Gastroesophageal sphincter (tissue), 4 donors: ENCODE data around the gene TFEB. TPM values are rescaled to one million over a fixed set of nuclear protein-coding genes. Genes with fewer than 3 reads are reported as not detected.

ENCODE experiments used
- ATAC-seq: fragments of 150-250 bp; one replicate; pipeline ENCODE4 v1.9.1; 2016; ENCODE audit warnings: mild to moderate bottlenecking, moderate library complexity
- H3K27ac ChIP-seq, 4 donors: fragments of 200-600 bp; sonication (generic) in 3 of 4; 1 replicate in 3 of 4; 2 replicates in 1 of 4; pipeline ENCODE4 v1.5.1; 2016 to 2019
- H3K27me3 ChIP-seq: fragments of 200-600 bp; sonication (generic); one replicate; pipeline ENCODE4 v1.5.1; 2019
- H3K36me3 ChIP-seq, 2 donors: fragments of 200-600 bp; sonication (generic); one replicate each; pipeline ENCODE4 v1.5.1; 2019; ENCODE audit warnings: control low read depth in 1 of 2
- H3K4me1 ChIP-seq, 3 donors: fragments of 200-600 bp; sonication (generic); 1 replicate in 2 of 3; 2 replicates in 1 of 3; pipeline ENCODE4 v1.5.1; 2016 to 2019; ENCODE audit warnings: control low read depth in 2 of 3
- H3K4me3 ChIP-seq, 2 donors: fragments of 200-600 bp; sonication (generic); one replicate each; pipeline ENCODE4 v1.5.1; 2019; ENCODE audit warnings: mild to moderate bottlenecking in 1 of 2, moderate library complexity in 1 of 2
- H3K9me3 ChIP-seq, 3 donors: fragments of 200-600 bp; sonication (generic); one replicate each; pipeline ENCODE4 v1.5.1; 2017 to 2019; ENCODE audit warnings: control low read depth in 2 of 3
- EP300 ChIP-seq: sonication (generic); formaldehyde crosslinking; IDR thresholded peaks from one replicate; pipeline ENCODE4 v1.6.1; 2017; ENCODE audit warnings: antibody characterized with exemption, mild to moderate bottlenecking
- POLR2A ChIP-seq, 2 donors: fragments of 450-650 bp; IDR thresholded peaks; one replicate each; pipeline ENCODE4 v1.6.1; 2017; ENCODE audit warnings: antibody characterized with exemption in 2 of 2, mild to moderate bottlenecking in 2 of 2, moderate library complexity in 1 of 2
- POLR2AphosphoS5 ChIP-seq: sonication (generic); formaldehyde crosslinking; IDR thresholded peaks from one replicate; pipeline ENCODE4 v1.6.1; 2017; ENCODE audit warnings: antibody characterized with exemption
- WGBS, 2 donors: methylation state at CpG; one replicate each; pipeline ENCODE4 v1.1.5; 2018; ENCODE audit warnings: low coverage in 1 of 2; 5-methylcytosine and 5-hydroxymethylcytosine counted together
- total RNA-seq, 4 donors: library from RNA; depleted of rRNA; stranded (reverse); fragments of >200 nt; gene quantifications; one replicate each; pipeline ENCODE4 v1.1.0, GENCODE V29; 2016
- TF ChIP-seq, protein P1 (sequence below), 4 experiments: fragments of 200-600 bp in 2 of 4; fragments of 450-650 bp in 2 of 4; sonication (generic) in 1 of 4; IDR thresholded peaks; one replicate each; pipeline ENCODE4 v1.5.1; 2017 to 2019; ENCODE audit warnings: antibody characterized with exemption in 4 of 4, mild to moderate bottlenecking in 2 of 4, moderate library complexity in 2 of 4

Gene TFEB
- total RNA-seq, 4 donors from 2014 or later, result 16.6 to 42.8 (median 26.1) TPM

DNA sequence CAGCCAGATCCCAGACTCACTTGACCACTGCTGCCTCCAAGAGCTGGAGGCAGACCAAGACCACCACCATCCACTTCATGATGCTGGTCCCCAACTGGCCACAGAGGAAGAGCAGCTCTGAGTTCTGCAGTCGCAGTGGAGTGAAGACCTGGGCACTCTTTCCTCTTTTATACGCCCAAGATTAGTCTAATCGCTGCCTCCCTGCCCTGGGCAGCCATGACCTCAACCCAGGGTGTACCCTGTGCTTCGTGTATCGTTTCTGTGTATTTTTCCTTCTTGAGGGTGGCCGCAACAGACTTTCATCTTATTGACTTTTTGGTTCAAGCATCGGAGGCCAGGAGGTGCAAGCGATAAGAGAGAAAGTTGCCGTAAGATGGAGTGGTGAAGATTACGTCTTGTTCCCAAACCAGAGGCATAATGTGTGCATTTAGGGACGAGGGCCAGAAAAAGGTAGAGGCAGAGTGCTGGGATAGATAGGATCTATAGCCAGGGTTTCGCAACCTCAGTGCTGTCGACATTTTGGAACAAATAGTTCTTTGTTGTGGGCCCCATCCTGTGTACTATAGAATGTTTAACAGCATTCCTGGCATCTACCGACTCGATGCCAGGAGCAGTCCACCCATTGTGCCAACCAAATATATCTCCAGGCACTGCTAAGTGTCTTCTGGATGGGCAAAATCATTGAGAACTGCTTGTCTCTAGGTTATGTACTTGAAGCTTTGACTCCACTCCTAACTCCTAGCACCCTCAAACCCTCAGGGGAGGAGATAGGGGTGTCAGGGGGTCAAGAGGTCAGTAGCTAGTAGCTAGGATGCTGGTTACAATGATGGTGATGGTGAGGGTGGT is 12.1 kb upstream of the TFEB start, which contains the start of gene PGC:
PGC (minus strand) TSS at position 142 of the 846 bp plus-strand sequence; CDS start at position 79, 63 bp downstream.
- Histone ChIP-seq H3K4me3 (no peak within 1 kb of the TSS), H3K27ac (no peak within 1 kb of the TSS), H3K27me3 (no peaks in the 10 kb centered on the region), H3K36me3 (no peaks in the 10 kb centered on the region), H3K9me3 (no peaks in the 10 kb centered on the region), H3K4me1 (no peaks in the 10 kb centered on the region)
- no peak for ATAC-seq
- 87 to 94% methylated on average over 8 to 14 of the region's 15 CpGs for WGBS, 2 donors
- TF ChIP-seq EP300, result no peak

DNA sequence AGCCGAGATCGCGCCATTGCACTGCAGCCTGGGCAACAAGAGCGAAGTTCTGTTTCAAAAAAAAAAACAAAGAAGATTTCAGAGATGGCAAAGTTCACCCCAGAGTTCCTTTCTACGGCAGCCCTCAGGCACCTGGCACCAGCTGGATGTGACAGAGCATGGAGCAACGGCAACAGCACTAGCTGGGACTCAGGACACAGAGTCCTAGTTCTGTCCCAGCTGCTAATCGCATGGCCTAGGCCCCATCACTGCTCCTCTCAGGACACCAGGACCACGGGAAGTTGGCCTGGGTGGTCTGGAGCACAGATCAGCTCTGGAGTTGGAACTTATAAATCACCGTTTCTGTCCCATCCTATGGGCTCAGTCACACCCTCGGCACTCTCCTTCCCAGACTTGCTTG is 10.7 kb upstream of the TFEB start:
- no peaks in the 10 kb centered on the region for H3K4me1 ChIP-seq
- WGBS, 2 donors, result 95 to 100% methylated on average over 4 to 9 of the region's 10 CpGs
- H3K9me3 ChIP-seq, result no peaks in the 10 kb centered on the region
- no peak overlapping the region for H3K27ac ChIP-seq
- no peak for ATAC-seq
- TF ChIP-seq POLR2A (IDR thresholded peaks at IDR 0.05) (no peak), EP300 (no peak), POLR2AphosphoS5 (no peak)
- TF ChIP-seq, protein P1, sequence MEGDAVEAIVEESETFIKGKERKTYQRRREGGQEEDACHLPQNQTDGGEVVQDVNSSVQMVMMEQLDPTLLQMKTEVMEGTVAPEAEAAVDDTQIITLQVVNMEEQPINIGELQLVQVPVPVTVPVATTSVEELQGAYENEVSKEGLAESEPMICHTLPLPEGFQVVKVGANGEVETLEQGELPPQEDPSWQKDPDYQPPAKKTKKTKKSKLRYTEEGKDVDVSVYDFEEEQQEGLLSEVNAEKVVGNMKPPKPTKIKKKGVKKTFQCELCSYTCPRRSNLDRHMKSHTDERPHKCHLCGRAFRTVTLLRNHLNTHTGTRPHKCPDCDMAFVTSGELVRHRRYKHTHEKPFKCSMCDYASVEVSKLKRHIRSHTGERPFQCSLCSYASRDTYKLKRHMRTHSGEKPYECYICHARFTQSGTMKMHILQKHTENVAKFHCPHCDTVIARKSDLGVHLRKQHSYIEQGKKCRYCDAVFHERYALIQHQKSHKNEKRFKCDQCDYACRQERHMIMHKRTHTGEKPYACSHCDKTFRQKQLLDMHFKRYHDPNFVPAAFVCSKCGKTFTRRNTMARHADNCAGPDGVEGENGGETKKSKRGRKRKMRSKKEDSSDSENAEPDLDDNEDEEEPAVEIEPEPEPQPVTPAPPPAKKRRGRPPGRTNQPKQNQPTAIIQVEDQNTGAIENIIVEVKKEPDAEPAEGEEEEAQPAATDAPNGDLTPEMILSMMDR (IDR thresholded peaks at IDR 0.05), result no peak
- no peak overlapping the region for H3K4me3 ChIP-seq
- no peaks in the 10 kb centered on the region for H3K27me3 ChIP-seq
- H3K36me3 ChIP-seq, result no peaks in the 10 kb centered on the region

DNA sequence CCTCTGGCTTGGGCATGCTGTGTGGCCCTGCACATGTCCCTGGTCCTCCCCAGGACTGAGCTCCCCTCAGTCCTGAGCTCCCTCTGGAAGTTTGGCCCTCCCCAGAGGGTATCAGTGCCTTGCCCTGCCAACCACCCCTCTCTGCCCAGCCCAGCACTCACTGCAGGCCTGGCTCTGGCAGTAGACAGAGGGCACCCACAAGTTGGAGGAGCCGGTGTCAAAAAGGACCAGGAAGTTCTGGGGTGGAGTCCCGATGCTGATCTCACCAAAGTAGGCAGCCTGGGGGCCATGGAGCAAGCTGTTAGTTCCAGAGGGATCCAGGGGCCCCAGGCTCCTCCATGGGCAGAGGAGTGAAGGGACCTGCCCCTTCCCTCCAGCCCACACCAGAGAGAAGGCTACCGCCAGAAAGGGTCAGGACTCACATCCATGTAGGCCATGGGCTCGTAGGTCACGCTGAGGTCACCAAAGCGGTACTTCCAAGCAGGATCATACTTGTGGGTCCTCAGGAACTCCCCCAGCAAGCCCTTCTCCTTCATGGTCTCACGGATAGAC is 8.9 kb upstream of the TFEB start:
- Histone ChIP-seq H3K27me3 (no peaks in the 10 kb centered on the region), H3K36me3 (no peaks in the 10 kb centered on the region), H3K4me3 (no peak overlapping the region), H3K4me1 (no peaks in the 10 kb centered on the region), H3K9me3 (no peaks in the 10 kb centered on the region), H3K27ac (no peak overlapping the region)
- no peak for ATAC-seq
- 40 to 100% methylated on average over 1 of the region's 7 CpGs for WGBS, 2 donors
- TF ChIP-seq, protein P1 (IDR thresholded peaks at IDR 0.05), result no peak
- TF ChIP-seq EP300, result no peak
- TF ChIP-seq POLR2AphosphoS5, result no peak

DNA sequence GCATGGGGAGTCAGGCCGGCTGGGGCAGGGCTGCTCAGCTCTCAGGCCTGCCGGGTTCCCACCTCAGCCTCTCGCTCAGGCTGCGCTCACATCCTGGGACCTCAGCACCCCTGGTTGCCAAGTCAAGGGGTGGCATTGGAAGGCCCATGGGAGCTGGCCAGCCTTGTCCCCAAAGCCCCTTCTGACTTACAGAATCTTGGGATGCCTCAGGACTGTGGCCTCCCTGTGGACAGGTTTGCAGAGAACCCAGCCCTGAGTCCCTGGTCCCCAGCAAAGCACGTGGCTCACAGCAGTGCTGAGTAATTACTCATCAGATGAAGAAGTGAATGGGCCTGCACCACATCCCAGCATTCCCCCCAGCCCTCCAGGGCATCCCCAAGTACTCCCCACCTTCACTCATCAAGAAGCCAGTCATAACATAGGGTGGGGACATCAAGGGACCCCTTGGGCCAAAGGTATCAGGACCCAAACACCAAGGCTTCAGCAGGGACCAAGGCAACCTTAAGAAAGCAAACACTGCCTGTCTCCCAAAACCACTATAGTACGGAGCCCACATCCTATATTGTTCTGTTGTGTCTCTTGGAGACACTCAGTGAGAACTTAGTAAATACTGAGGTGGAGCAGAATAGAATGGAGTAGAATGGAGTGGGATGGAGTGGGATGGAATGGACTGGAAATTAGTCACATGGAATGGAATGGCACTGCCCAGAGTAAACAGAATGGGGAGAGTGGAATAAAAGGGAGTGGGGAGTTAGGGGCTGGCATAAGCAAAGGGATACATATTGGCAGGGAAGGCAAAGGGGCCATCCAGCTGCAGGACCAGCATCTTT is 8.2 kb upstream of the TFEB start:
- Histone ChIP-seq H3K4me3 (no peak overlapping the region), H3K27me3 (no peaks in the 10 kb centered on the region), H3K27ac (no peak overlapping the region), H3K4me1 (no peaks in the 10 kb centered on the region), H3K36me3 (no peaks in the 10 kb centered on the region), H3K9me3 (no peaks in the 10 kb centered on the region)
- TF ChIP-seq, protein P1 (IDR thresholded peaks at IDR 0.05), result no peak
- TF ChIP-seq EP300 (no peak), POLR2A (IDR thresholded peaks at IDR 0.05) (no peak), POLR2AphosphoS5 (no peak)
- 90% methylated on average over 5 of the region's 6 CpGs; no CpG with 5 or more reads in 1 of the 2 donors for WGBS, 2 donors
- ATAC-seq, result no peak
